Natural killer cell (primary cell): ENCODE measurements around the gene PPM1L. TPM values are rescaled to one million over a fixed set of nuclear protein-coding genes. Genes with fewer than 3 reads are reported as not detected.
A peak's percentile ranks its signal among the peaks of the same experiment; 100 is the strongest.

Source experiments
- ATAC-seq, 3 donors: fragments of 150-1000 bp in 2 of 3; fragments of 200-7000 bp in 1 of 3; cut with Tn5 transposase; 1 replicate in 1 of 3; 2 replicates in 2 of 3; pipeline ENCODE4 v1.10.0; 2021; ENCODE audit warnings: mild to moderate bottlenecking in 2 of 3, moderate library complexity in 2 of 3
- DNase-seq, 2 donors: peaks; one replicate each; pipeline versions ENCODE4 v3.0.0 to v3.0.0-alpha.2; 2013 to 2021; ENCODE audit warnings: mixed read lengths in 1 of 2
- H3K27ac ChIP-seq: one replicate; pipeline ENCODE4 v1.5.1; 2013; ENCODE audit warnings: mild to moderate bottlenecking, low read length
- H3K27me3 ChIP-seq: one replicate; pipeline ENCODE4 v1.6.1; 2013; ENCODE audit warnings: low read length; ENCODE audit not compliant: control insufficient read depth, insufficient read depth
- H3K36me3 ChIP-seq: one replicate; pipeline ENCODE4 v1.6.1; 2013; ENCODE audit warnings: low read length; ENCODE audit not compliant: control insufficient read depth, insufficient read depth
- H3K4me1 ChIP-seq: one replicate; pipeline ENCODE4 v1.6.1; 2013; ENCODE audit warnings: low read length; ENCODE audit not compliant: control insufficient read depth, insufficient read depth
- H3K4me3 ChIP-seq: one replicate; pipeline ENCODE4 v1.5.1; 2013; ENCODE audit warnings: low read length
- H3K9me3 ChIP-seq: one replicate; pipeline ENCODE4 v1.6.1; 2013; ENCODE audit warnings: low read length; ENCODE audit not compliant: control insufficient read depth, insufficient read depth
- H3K27ac Mint-ChIP-seq, 2 donors: one replicate each; pipeline ENCODE4 v1.8.0; 2022; ENCODE audit warnings: mild to moderate bottlenecking in 2 of 2, mixed read lengths in 2 of 2, moderate library complexity in 1 of 2
- H3K27me3 Mint-ChIP-seq, 2 donors: one replicate each; pipeline ENCODE4 v1.8.0; 2022; ENCODE audit warnings: low read depth in 2 of 2, mixed read lengths in 2 of 2
- H3K36me3 Mint-ChIP-seq: one replicate; pipeline ENCODE4 v1.8.0; 2022; ENCODE audit warnings: mixed read lengths
- H3K4me1 Mint-ChIP-seq, 2 donors: one replicate each; pipeline ENCODE4 v1.8.0; 2022; ENCODE audit warnings: mixed read lengths in 2 of 2
- H3K4me3 Mint-ChIP-seq: one replicate; pipeline ENCODE4 v1.8.0; 2022; ENCODE audit warnings: mild to moderate bottlenecking, moderate library complexity, mixed read lengths
- H3K9me3 Mint-ChIP-seq, 2 donors: one replicate each; pipeline ENCODE4 v1.8.0; 2022; ENCODE audit warnings: mixed read lengths in 2 of 2
- CTCF ChIP-seq: fragments of 200-600 bp; IDR thresholded peaks from one replicate; pipeline ENCODE4 v1.8.0; 2022; ENCODE audit warnings: antibody characterized with exemption
- WGBS: methylation state at CpG from one replicate; pipeline ENCODE4 v1.1.7; 2013; ENCODE audit warnings: missing lambda C conversion rate; ENCODE audit not compliant: insufficient coverage; 5-methylcytosine and 5-hydroxymethylcytosine counted together
- intact Hi-C: fragments of 100-400 bp; cut with micrococcal nuclease; formaldehyde crosslinking; loops from one replicate; pipeline ENCODE4 v1.14.2; 2022
- total RNA-seq, 4 donors: library from RNA; stranded (reverse); fragments of 120-200 nt in 1 of 4; gene quantifications; one replicate each; pipeline versions ENCODE4 v1.2.3 to v1.2.4, GENCODE V29; 2013 to 2022

The PPM1L gene
- total RNA-seq, 3 donors from 2014 or later (not counting 1 experiment from before 2014, with no cell fraction given): 52.6 to 73.2 (median 52.9) TPM

- Mint-ChIP-seq H3K9me3 (no peaks in the 10 kb centered on the region), H3K36me3 (peaks cover 6% of the 10 kb centered on the region), H3K27me3 (no peaks in the 10 kb centered on the region), H3K4me3 (no peak overlapping the region), H3K4me1 (peaks cover 51 to 60% of the 10 kb centered on the region in 2 donors), H3K27ac (peak overlapping the region; percentile 54 to 76)
- no peak overlapping the region for H3K27ac ChIP-seq
- WGBS: 50% methylated on average over 1 of the region's 2 CpGs
- no peak for TF ChIP-seq CTCF
- no peaks in the 10 kb centered on the region for H3K27me3 ChIP-seq
- no peaks in the 10 kb centered on the region for H3K9me3 ChIP-seq
- H3K4me3 ChIP-seq: no peak overlapping the region
- intact Hi-C loops: no loop called here
- ATAC-seq (peak in 1 of 3 donors; percentile 40), DNase-seq (no peak)
- no peaks in the 10 kb centered on the region for H3K36me3 ChIP-seq
- peaks cover 6% of the 10 kb centered on the region for H3K4me1 ChIP-seq
Observed at GRCh38 chr3:160792540-160792939, 36.5 kb downstream of the PPM1L start.

- Mint-ChIP-seq H3K9me3 (no peaks in the 10 kb centered on the region), H3K4me3 (peak overlapping the region; percentile 21), H3K27me3 (no peaks in the 10 kb centered on the region), H3K4me1 (peaks cover 58 to 64% of the 10 kb centered on the region in 2 donors), H3K27ac (peak overlapping the region; percentile 76 to 85), H3K36me3 (no peaks in the 10 kb centered on the region)
- DNase-seq (no peak), ATAC-seq (peak; percentile 50 to 74 (median 53))
- intact Hi-C loops: no loop called here
- H3K9me3 ChIP-seq: no peaks in the 10 kb centered on the region
- no peaks in the 10 kb centered on the region for H3K27me3 ChIP-seq
- H3K4me1 ChIP-seq: peaks cover 6% of the 10 kb centered on the region
- 30% methylated on average over 1 of the region's 1 CpG for WGBS
- peak overlapping the region; percentile 5 for H3K27ac ChIP-seq
- TF ChIP-seq CTCF: no peak
- H3K4me3 ChIP-seq: no peak overlapping the region
- no peaks in the 10 kb centered on the region for H3K36me3 ChIP-seq
Observed at GRCh38 chr3:160793722-160794252, 37.8 kb downstream of the PPM1L start.

GRCh38 chr3:160796089-160796812 lies 40.2 kb downstream of the PPM1L start:
- Mint-ChIP-seq H3K9me3 (no peaks in the 10 kb centered on the region), H3K4me1 (peaks cover 63 to 78% of the 10 kb centered on the region in 2 donors), H3K27me3 (no peaks in the 10 kb centered on the region), H3K27ac (peak overlapping the region in 1 of 2 donors; percentile 85), H3K4me3 (no peak overlapping the region), H3K36me3 (no peaks in the 10 kb centered on the region)
- no peak overlapping the region for H3K27ac ChIP-seq
- ATAC-seq (no peak), DNase-seq (no peak)
- intact Hi-C loops: no loop called here
- no peaks in the 10 kb centered on the region for H3K27me3 ChIP-seq
- H3K4me3 ChIP-seq: no peak overlapping the region
- no peak for TF ChIP-seq CTCF
- H3K36me3 ChIP-seq: no peaks in the 10 kb centered on the region
- H3K9me3 ChIP-seq: no peaks in the 10 kb centered on the region
- H3K4me1 ChIP-seq: peaks cover 8% of the 10 kb centered on the region
- WGBS: 88% methylated on average over 3 of the region's 4 CpGs
